HCT116 (cell line): ENCODE results near the gene TCP11L2. TPM values are rescaled to one million over a fixed set of nuclear protein-coding genes. Genes with fewer than 3 reads are reported as not detected.

Source experiments
- ATAC-seq: fragments of 200-7000 bp; cut with Tn5 transposase; 2 replicates; pipeline ENCODE4 v1.9.1; 2020; ENCODE audit warnings: mild to moderate bottlenecking, moderate library complexity
- BruUV-seq: library from RNA; stranded (reverse); fragments of 400-500 nt; replicated peaks from 2 replicates; lab custom pipeline; 2021; lab: Mats Ljungman, UMichigan
- CTCF ChIA-PET: fragments of 300-600 bp; sonication (Branson Sonifier 250); formaldehyde crosslinking; loops from one replicate; lab custom pipeline; 2021; ENCODE audit warnings: antibody characterized with exemption; lab: Charles Lee
- POLR2A ChIA-PET: fragments of 300-600, 350-600 bp; sonication (Branson Sonifier 250); formaldehyde crosslinking; loops from one replicate; lab custom pipeline; 2021; ENCODE audit warnings: antibody characterized with exemption; lab: Charles Lee
- RAD21 ChIA-PET, 2 experiments: fragments of 300-600 bp; sonication (Branson Sonifier 250); formaldehyde crosslinking; loops; one replicate each; lab custom pipeline; 2023; ENCODE audit warnings: low total read pairs in 2 of 2; ENCODE audit not compliant: uncharacterized antibody in 2 of 2, unreplicated experiment in 2 of 2, low non-redundant PET in 1 of 2; lab: Charles Lee
- DNase-seq: peaks from one replicate; pipeline ENCODE4 v3.0.0-alpha.2; 2010; ENCODE audit warnings: low read depth, low spot score
- H2AFZ ChIP-seq: fragments of 200-600 bp; shearing (Covaris generic), sonication (generic); 2 replicates; pipeline ENCODE4 v1.6.1; 2017; ENCODE audit warnings: low read depth, mixed run types, mixed read lengths, antibody characterized with exemption, low read length; ENCODE audit not compliant: poor library complexity, severe bottlenecking
- H3K27ac ChIP-seq: 2 replicates; pipeline ENCODE4 v1.5.1; 2012; ENCODE audit warnings: low read depth, low read length
- H3K27me3 ChIP-seq: fragments of 200-600 bp; sonication (generic); 2 replicates; pipeline ENCODE4 v1.6.1; 2016; ENCODE audit warnings: mixed run types, low read length, mixed read lengths; ENCODE audit not compliant: insufficient read depth
- H3K36me3 ChIP-seq, 2 experiments: fragments of 200-500 bp in 1 of 2; fragments of 200-600 bp in 1 of 2; sonication (Bioruptor generic) in 1 of 2; sonication (generic) in 1 of 2; 2 replicates each; pipeline versions ENCODE4 v1.5.1 to v1.6.1; 2014 to 2016; ENCODE audit warnings: low read length in 2 of 2, inconsistent platforms in 1 of 2, mixed read lengths in 1 of 2, mixed run types in 1 of 2; ENCODE audit not compliant: insufficient read depth in 2 of 2, control insufficient read depth in 1 of 2
- H3K4me1 ChIP-seq, 2 experiments: fragments of 200-600 bp in 1 of 2; sonication (generic) in 1 of 2; 2 replicates each; pipeline versions ENCODE4 v1.5.1 to v1.6.1; 2012 to 2017; ENCODE audit warnings: low read length in 2 of 2, inconsistent platforms in 1 of 2, mild to moderate bottlenecking in 1 of 2, mixed read lengths in 1 of 2, mixed run types in 1 of 2, moderate library complexity in 1 of 2; ENCODE audit not compliant: insufficient read depth in 2 of 2, control insufficient read depth in 1 of 2
- H3K4me2 ChIP-seq: fragments of 200-600 bp; sonication (generic); 2 replicates; pipeline ENCODE4 v1.6.1; 2017; ENCODE audit warnings: mixed run types, low read length, mixed read lengths
- H3K4me3 ChIP-seq, 2 experiments: fragments of 200-600 bp in 1 of 2; sonication (generic) in 1 of 2; replicated peaks in 1 of 2; 2 replicates each; pipeline ENCODE4 v1.5.1; 2011 to 2016; ENCODE audit warnings: low read length in 2 of 2, control low read depth in 1 of 2, low read depth in 1 of 2, mild to moderate bottlenecking in 1 of 2, mixed read lengths in 1 of 2, mixed run types in 1 of 2
- H3K79me2 ChIP-seq: fragments of 200-600 bp; sonication (generic); 2 replicates; pipeline ENCODE4 v1.6.1; 2017; ENCODE audit warnings: mild to moderate bottlenecking, mixed run types, low read length, moderate library complexity, mixed read lengths; ENCODE audit not compliant: insufficient read depth
- H3K9ac ChIP-seq: fragments of 200-600 bp; sonication (generic); 2 replicates; pipeline ENCODE4 v1.6.1; 2016; ENCODE audit warnings: low read length, mixed read lengths
- H3K9me2 ChIP-seq: fragments of 200-600 bp; sonication (generic), shearing (Covaris generic); 2 replicates; pipeline ENCODE4 v1.6.1; 2017; ENCODE audit warnings: mixed run types, mild to moderate bottlenecking, moderate library complexity; ENCODE audit not compliant: insufficient read depth
- H3K9me3 ChIP-seq, 2 experiments: fragments of 200-500 bp in 1 of 2; fragments of 200-600 bp in 1 of 2; sonication (Bioruptor generic) in 1 of 2; sonication (generic) in 1 of 2; 2 replicates each; pipeline ENCODE4 v1.6.1; 2014 to 2017; ENCODE audit warnings: low read length in 2 of 2, mixed read lengths in 2 of 2, inconsistent platforms in 1 of 2, low read depth in 1 of 2, mild to moderate bottlenecking in 1 of 2, mixed run types in 1 of 2, moderate library complexity in 1 of 2; ENCODE audit not compliant: control insufficient read depth in 1 of 2, insufficient read depth in 1 of 2
- H4K20me1 ChIP-seq: fragments of 200-600 bp; sonication (generic), shearing (Covaris generic); 2 replicates; pipeline ENCODE4 v1.6.1; 2017; ENCODE audit warnings: mixed run types, mild to moderate bottlenecking, moderate library complexity; ENCODE audit not compliant: insufficient read depth
- EGR1 ChIP-seq: IDR thresholded peaks from 2 replicates; pipeline ENCODE4 v1.6.1; 2012; ENCODE audit warnings: low read depth
- EZH2 ChIP-seq: fragments of 200-600 bp; sonication (generic); IDR thresholded peaks from 2 replicates; pipeline ENCODE4 v1.6.1; 2017; ENCODE audit warnings: antibody characterized with exemption, mixed run types
- EZH2phosphoT487 ChIP-seq: fragments of 200-600 bp; IDR thresholded peaks from 2 replicates; pipeline ENCODE4 v1.6.1; 2018; ENCODE audit warnings: antibody characterized with exemption, borderline replicate concordance
- FOSL1 ChIP-seq: IDR thresholded peaks from 2 replicates; pipeline ENCODE4 v1.6.1; 2012; ENCODE audit warnings: low read depth
- JUND ChIP-seq: IDR thresholded peaks from 2 replicates; pipeline ENCODE4 v1.6.1; 2012
- MAX ChIP-seq: IDR thresholded peaks from 2 replicates; pipeline ENCODE4 v1.6.1; 2012
- RAD21 ChIP-seq: IDR thresholded peaks from 2 replicates; pipeline ENCODE4 v1.6.1; 2012; ENCODE audit warnings: low read depth, mild to moderate bottlenecking
- SIN3A ChIP-seq: IDR thresholded peaks from 2 replicates; pipeline ENCODE4 v1.6.1; 2012; ENCODE audit warnings: low read depth
- SP1 ChIP-seq: IDR thresholded peaks from 2 replicates; pipeline ENCODE4 v1.6.1; 2012; ENCODE audit warnings: low read depth
- YY1 ChIP-seq: IDR thresholded peaks from 2 replicates; pipeline ENCODE4 v1.6.1; 2011; ENCODE audit warnings: low read length, low read depth, moderate library complexity, mild to moderate bottlenecking; ENCODE audit not compliant: insufficient replicate concordance; ENCODE audit errors: extremely low read depth
- ZBTB33 ChIP-seq: IDR thresholded peaks from 2 replicates; pipeline ENCODE4 v1.6.1; 2011; ENCODE audit warnings: mild to moderate bottlenecking, low read length, moderate library complexity; ENCODE audit not compliant: insufficient replicate concordance; ENCODE audit errors: extremely low read depth
- ZFX ChIP-seq: fragments of 450-650 bp; IDR thresholded peaks from 2 replicates; pipeline ENCODE4 v1.6.1; 2017
- ZNF274 ChIP-seq: fragments of 200-500 bp; sonication (Bioruptor generic); IDR thresholded peaks from 2 replicates; pipeline ENCODE4 v1.6.1; 2014; ENCODE audit warnings: mild to moderate bottlenecking, low read depth, low read length, inconsistent platforms
- intact Hi-C: fragments of 100-400 bp; cut with micrococcal nuclease; formaldehyde crosslinking; loops from 2 replicates; pipeline ENCODE4 v1.10.0; 2022
- total RNA-seq: library from RNA; stranded (reverse); gene quantifications from one replicate; pipeline ENCODE4 v1.2.1, GENCODE V29; 2021; ENCODE audit not compliant: unreplicated experiment

The TCP11L2 gene
- total RNA-seq, 1 experiment from 2014 or later, result 14.4 TPM

- Histone ChIP-seq H3K4me3 (no peak overlapping the region), H3K9me3 (no peaks in the 10 kb centered on the region), H2AFZ (no peak overlapping the region), H4K20me1 (no peaks in the 10 kb centered on the region), H3K9ac (no peak overlapping the region), H3K4me1 (peaks cover 9 to 19% of the 10 kb centered on the region in 2 experiments), H3K79me2 (no peaks in the 10 kb centered on the region), H3K4me2 (no peak overlapping the region), H3K36me3 (no peaks in the 10 kb centered on the region), H3K27ac (no peak overlapping the region), H3K27me3 (no peaks in the 10 kb centered on the region), H3K9me2 (no peaks in the 10 kb centered on the region)
- no peak for TF ChIP-seq YY1
- TF ChIP-seq FOSL1, result no peak
- TF ChIP-seq EGR1, result no peak
- no peak for TF ChIP-seq EZH2
- TF ChIP-seq RAD21, result no peak
- TF ChIP-seq SIN3A, result no peak
- no peak for TF ChIP-seq SP1
- TF ChIP-seq ZBTB33, result no peak
- TF ChIP-seq ZFX, result no peak
- no peak for TF ChIP-seq EZH2phosphoT487
- TF ChIP-seq ZNF274, result no peak
- TF ChIP-seq MAX, result no peak
- no peak for TF ChIP-seq JUND
- ChIA-PET RAD21 (no interaction called here), POLR2A (no interaction called here), CTCF (no interaction called here)
- DNase-seq (no peak), ATAC-seq (no peak)
- no TSS peak for BruUV-seq
- intact Hi-C loops, result loop anchor here (5.0 kb wide), 1 partner anchor 57 kb away; the partner anchor contains the start of gene CKAP4
Observed at GRCh38 chr12:106304797-106305196, 2.3 kb downstream of the TCP11L2 start.
